ENCODE data around the gene SLC30A1.
"Not testable (repeated sequence)": the region's sequence is repeated elsewhere in the genome, so short reads cannot be mapped to it uniquely, and the experiment has no call there.

SLC30A1 gene

GRCh38 chr1:211551638-211552460 lies 27.1 kb downstream of the SLC30A1 start:
- intact Hi-C loops (cut with DNase I) = no loop called here
- no peak for DNase-seq

GRCh38 chr1:211549092-211549711 lies 29.8 kb downstream of the SLC30A1 start:
- DNase-seq = no peak
- intact Hi-C loops (cut with DNase I) = no loop called here

- no peak for DNase-seq
- intact Hi-C loops (cut with DNase I) = no loop called here
These were observed 30.5 kb downstream of the SLC30A1 start for GRCh38 chr1:211548321-211549091.

- no peak for DNase-seq
- intact Hi-C loops (cut with DNase I) = no loop called here
These were observed 31.3 kb downstream of the SLC30A1 start for GRCh38 chr1:211547710-211548109.

GRCh38 chr1:211546543-211546942 lies 32.4 kb downstream of the SLC30A1 start:
- no peak for DNase-seq
- intact Hi-C loops (cut with DNase I) = no loop called here

GRCh38 chr1:211543025-211543424 lies 35.9 kb downstream of the SLC30A1 start:
- no peak for DNase-seq
- intact Hi-C loops (cut with DNase I) = no loop called here

- no peak for DNase-seq
These were observed 37.1 kb downstream of the SLC30A1 start for GRCh38 chr1:211541720-211542477.

GRCh38 chr1:211541278-211541677 lies 37.7 kb downstream of the SLC30A1 start:
- no peak for DNase-seq
- intact Hi-C loops (cut with DNase I) = no loop called here

More at GRCh38 chr1:211541720-211542477, 37.1 kb downstream of the SLC30A1 start:
- intact Hi-C loops (cut with DNase I) = no loop called here

- DNase-seq; intact Hi-C loops (cut with DNase I): not testable (repeated sequence)
These were observed 38.1 kb downstream of the SLC30A1 start for GRCh38 chr1:211540824-211541223.

GRCh38 chr1:211538287-211538686 lies 40.7 kb downstream of the SLC30A1 start:
- intact Hi-C loops (cut with DNase I) = no loop called here

GRCh38 chr1:211537253-211537652 lies 41.7 kb downstream of the SLC30A1 start:
- intact Hi-C loops (cut with DNase I) = no loop called here
- peak in 2 of 10 donors; percentile 2 to 44 for DNase-seq

More at GRCh38 chr1:211538287-211538686, 40.7 kb downstream of the SLC30A1 start:
- peak in 1 of 10 donors; percentile 58 for DNase-seq

- intact Hi-C loops (cut with DNase I) = no loop called here
- DNase-seq = peak in 1 of 10 donors; percentile 58
These were observed 42.4 kb downstream of the SLC30A1 start for GRCh38 chr1:211536606-211537005.

- intact Hi-C loops (cut with DNase I) = no loop called here
- DNase-seq = peak in 1 of 10 donors; percentile 11
These were observed 43.6 kb downstream of the SLC30A1 start for GRCh38 chr1:211535346-211535745.

- intact Hi-C loops (cut with DNase I) = no loop called here
- no peak for DNase-seq
These were observed 44.2 kb downstream of the SLC30A1 start for GRCh38 chr1:211534545-211535291.

- intact Hi-C loops (cut with DNase I) = no loop called here
- peak in 1 of 10 donors; percentile 21 for DNase-seq
These were observed 46.9 kb downstream of the SLC30A1 start for GRCh38 chr1:211532088-211532444.

- DNase-seq = peak in 3 of 10 donors; percentile 14 to 79 (median 78)
These were observed 47.5 kb downstream of the SLC30A1 start for GRCh38 chr1:211531194-211532087.

GRCh38 chr1:211530102-211530501 lies 48.9 kb downstream of the SLC30A1 start:
- intact Hi-C loops (cut with DNase I) = no loop called here
- DNase-seq = no peak

More at GRCh38 chr1:211531194-211532087, 47.5 kb downstream of the SLC30A1 start:
- intact Hi-C loops (cut with DNase I) = no loop called here

- peak in 9 of 10 donors; percentile 24 to 94 (median 58) for DNase-seq
- intact Hi-C loops (cut with DNase I) = no loop called here
These were observed 49.5 kb downstream of the SLC30A1 start for GRCh38 chr1:211529453-211529852.

- DNase-seq = no peak
- intact Hi-C loops (cut with DNase I) = no loop called here
These were observed 50.0 kb downstream of the SLC30A1 start for GRCh38 chr1:211529011-211529410.

Data from posterior cingulate gyrus (tissue), 11 donors.